PC-3 (cell line): Measurements from ENCODE around the gene TEAD1.

Experiments
- CTCF ChIP-seq: fragments of 300-600 bp; sonication (generic); conservative IDR thresholded peaks from 2 replicates; pipeline ENCODE4 v1.5.1; 2017; ENCODE audit warnings: antibody characterized with exemption, low read depth, mild to moderate bottlenecking, low read length
- EZH2phosphoT487 ChIP-seq: fragments of 300-600 bp; sonication (generic); IDR thresholded peaks from 2 replicates; pipeline ENCODE4 v1.6.1; 2018; ENCODE audit warnings: mild to moderate bottlenecking, antibody characterized with exemption, low read length, borderline replicate concordance

- no peak for TF ChIP-seq CTCF
- TF ChIP-seq EZH2phosphoT487: no peak
These were observed 315.4 kb downstream of the TEAD1 start for GRCh38 chr11:12989428-12990161.
